Prostate gland (tissue), 2 donors: ENCODE results near the gene GPR17. TPM values are rescaled to one million over a fixed set of nuclear protein-coding genes. Genes with fewer than 3 reads are reported as not detected.
A peak's percentile ranks its signal among the peaks of the same experiment; 100 is the strongest.

ENCODE experiments used
- DNase-seq: peaks from one replicate; pipeline ENCODE4 v3.0.0-alpha.2; 2019; ENCODE audit warnings: low spot score
- H3K27ac ChIP-seq, 2 donors: fragments of 200-600 bp; sonication (generic); 2 replicates each; pipeline ENCODE4 v1.5.1; 2017 to 2019
- H3K27me3 ChIP-seq: fragments of 200-600 bp; sonication (generic); replicated peaks from 2 replicates; pipeline ENCODE4 v1.5.1; 2019; ENCODE audit not compliant: insufficient read depth
- H3K36me3 ChIP-seq, 2 donors: fragments of 200-600 bp; sonication (generic); 1 replicate in 1 of 2; 2 replicates in 1 of 2; pipeline versions ENCODE4 v1.5.1 to v1.8.1; 2017 to 2019
- H3K4me1 ChIP-seq: fragments of 200-600 bp; sonication (generic); replicated peaks from 2 replicates; pipeline ENCODE4 v1.5.1; 2019
- H3K4me3 ChIP-seq, 2 donors: fragments of 200-600 bp; sonication (generic); 2 replicates each; pipeline ENCODE4 v1.5.1; 2017 to 2019
- H3K9me3 ChIP-seq: fragments of 200-600 bp; sonication (generic); 2 replicates; pipeline ENCODE4 v1.5.1; 2017
- CTCF ChIP-seq, 4 experiments: fragments of 200-600 bp in 2 of 4; fragments of 450-650 bp in 2 of 4; sonication (generic) in 2 of 4; IDR thresholded peaks; 1 replicate in 3 of 4; 2 replicates in 1 of 4; pipeline ENCODE4 v1.5.1; 2016 to 2019; ENCODE audit warnings: antibody characterized with exemption in 4 of 4, mild to moderate bottlenecking in 2 of 4, moderate library complexity in 2 of 4
- POLR2A ChIP-seq: fragments of 450-650 bp; IDR thresholded peaks from one replicate; pipeline ENCODE4 v1.6.1; 2016; ENCODE audit warnings: antibody characterized with exemption, mild to moderate bottlenecking
- POLR2AphosphoS5 ChIP-seq: sonication (generic); formaldehyde crosslinking; IDR thresholded peaks from one replicate; pipeline ENCODE4 v1.6.1; 2017; ENCODE audit warnings: antibody characterized with exemption
- WGBS: methylation state at CpG from one replicate; pipeline ENCODE4 v1.1.5; 2018; 5-methylcytosine and 5-hydroxymethylcytosine counted together
- intact Hi-C: fragments of 100-400 bp; cut with DNase I; formaldehyde crosslinking; loops from one replicate; pipeline ENCODE4 v1.14.2; 2022
- total RNA-seq, 2 donors: library from RNA; depleted of rRNA; stranded (reverse); fragments of >200 nt; gene quantifications; one replicate each; pipeline ENCODE4 v1.1.0, GENCODE V29; 2016

The GPR17 gene
- total RNA-seq, 2 donors from 2014 or later: not detected

GRCh38 chr2:127662937-127663565, 17.1 kb downstream of the GPR17 start:
- no peaks in the 10 kb centered on the region for H3K9me3 ChIP-seq
- H3K4me3 ChIP-seq: no peak overlapping the region
- H3K4me1 ChIP-seq: no peaks in the 10 kb centered on the region
- H3K27ac ChIP-seq: peak overlapping the region in 1 of 2 donors; percentile 54
- WGBS: 52% methylated on average over 9 of the region's 9 CpGs
- TF ChIP-seq POLR2AphosphoS5 (no peak), POLR2A (no peak), CTCF (IDR thresholded peaks at IDR 0.05) (no peak)
- intact Hi-C loops: no loop called here
- peaks cover 2% of the 10 kb centered on the region for H3K27me3 ChIP-seq
- no peaks in the 10 kb centered on the region for H3K36me3 ChIP-seq
- no peak for DNase-seq

DNA sequence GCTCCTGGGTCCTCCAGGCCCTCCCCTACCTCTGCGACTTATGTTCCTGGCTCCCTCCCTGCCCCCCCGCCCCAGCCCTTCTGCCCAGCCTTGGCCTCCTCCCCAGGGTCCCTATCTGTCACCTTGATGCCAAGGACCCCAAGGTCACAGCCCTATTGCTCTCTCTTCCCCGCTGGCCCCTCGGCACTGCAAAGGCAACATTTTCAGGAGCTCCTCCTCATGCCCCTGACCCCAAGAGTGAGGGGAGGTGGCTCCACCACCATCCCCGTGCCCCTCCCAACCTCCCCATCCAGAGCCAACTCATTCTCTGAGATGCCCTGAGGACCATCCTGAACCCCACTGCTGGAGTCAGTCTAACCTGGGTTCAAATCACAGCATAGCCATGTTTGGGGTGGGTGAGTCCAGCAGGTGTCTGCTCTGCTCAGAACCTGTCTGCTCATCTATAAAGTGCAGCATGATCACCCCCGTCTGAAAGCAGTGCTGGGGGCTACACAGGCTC, 17.7 kb downstream of the GPR17 start:
- WGBS: 68% methylated on average over 6 of the region's 6 CpGs

DNA sequence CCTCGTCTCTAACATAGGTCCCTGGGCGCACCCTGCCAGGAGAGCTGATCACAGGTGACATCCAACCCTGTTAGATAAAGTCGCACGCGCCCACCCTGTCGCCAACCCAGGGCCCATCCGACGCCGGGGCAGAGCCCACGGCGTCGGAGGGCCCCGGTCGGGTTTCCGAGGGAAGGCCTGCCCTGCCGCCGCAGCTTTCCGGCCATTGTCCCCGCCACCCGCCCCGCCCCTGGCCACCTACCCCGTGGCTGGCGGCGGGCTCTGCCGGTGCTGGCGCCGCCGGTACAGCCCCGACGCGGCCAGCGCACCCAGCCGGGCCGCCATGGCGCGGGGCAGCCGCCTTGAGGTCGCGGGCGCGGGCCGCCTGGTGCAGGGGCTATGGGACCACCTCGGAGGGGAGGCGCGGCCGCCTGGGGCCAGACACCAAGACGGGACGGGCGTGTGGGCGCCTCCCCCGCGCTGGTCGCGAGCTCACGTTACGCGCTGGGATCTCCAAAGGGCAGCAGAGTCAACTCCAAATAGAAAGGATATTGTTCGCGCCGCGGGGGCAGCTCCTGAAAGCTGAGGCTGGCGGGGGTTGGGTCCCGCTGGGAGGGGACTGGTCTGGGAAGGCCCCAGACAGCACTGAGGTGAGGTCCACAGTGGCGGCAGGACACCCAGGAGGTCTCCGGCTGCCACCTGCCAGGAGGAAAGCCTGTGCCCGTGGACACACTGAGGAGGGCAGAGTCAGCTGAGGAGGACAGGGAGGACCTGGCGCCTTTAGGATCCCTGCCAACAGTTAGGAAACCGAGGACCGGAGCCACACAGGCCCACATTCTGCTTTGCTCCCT, 18.3 kb downstream of the GPR17 start:
- WGBS: 21% methylated on average over 40 of the region's 69 CpGs
- Histone ChIP-seq H3K36me3 (no peaks in the 10 kb centered on the region), H3K27ac (peak overlapping the region; percentile 45 to 54), H3K4me3 (peak overlapping the region; percentile 4 to 18), H3K4me1 (no peaks in the 10 kb centered on the region), H3K9me3 (no peaks in the 10 kb centered on the region), H3K27me3 (peaks cover 2% of the 10 kb centered on the region)
- no peak for TF ChIP-seq POLR2A
- TF ChIP-seq POLR2AphosphoS5: no peak
- no peak for TF ChIP-seq CTCF (IDR thresholded peaks at IDR 0.05)
- intact Hi-C loops: no loop called here
- no peak for DNase-seq

More for the DNA sequence above, 17.7 kb downstream of the GPR17 start:
- H3K27ac ChIP-seq: peak overlapping the region in 1 of 2 donors; percentile 54
- no peaks in the 10 kb centered on the region for H3K4me1 ChIP-seq
- intact Hi-C loops: no loop called here
- DNase-seq: no peak
- peaks cover 2% of the 10 kb centered on the region for H3K27me3 ChIP-seq
- no peak overlapping the region for H3K4me3 ChIP-seq
- no peaks in the 10 kb centered on the region for H3K36me3 ChIP-seq
- no peaks in the 10 kb centered on the region for H3K9me3 ChIP-seq
- TF ChIP-seq POLR2A: no peak
- no peak for TF ChIP-seq POLR2AphosphoS5
- no peak for TF ChIP-seq CTCF (IDR thresholded peaks at IDR 0.05)

DNA sequence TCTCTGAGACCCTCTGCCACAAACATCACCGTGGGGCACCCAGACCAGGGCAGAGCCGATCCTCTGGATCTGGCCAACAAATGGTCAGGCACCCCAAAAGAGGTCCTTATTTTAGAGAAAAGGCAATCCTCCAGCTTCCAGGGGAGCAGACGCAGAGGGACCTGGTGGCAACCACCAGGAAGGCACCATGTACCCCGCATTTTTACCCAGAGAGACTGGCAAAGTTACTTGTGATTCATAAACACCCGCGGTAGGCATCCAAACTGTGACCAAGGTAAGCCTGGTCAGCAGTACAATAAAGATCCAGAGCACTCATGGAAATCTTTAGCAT, 18.9 kb downstream of the GPR17 start:
- TF ChIP-seq POLR2AphosphoS5 (no peak), POLR2A (no peak), CTCF (IDR thresholded peaks at IDR 0.05) (no peak)
- Histone ChIP-seq H3K4me3 (no peak overlapping the region), H3K27ac (peak overlapping the region in 1 of 2 donors; percentile 54), H3K27me3 (peaks cover 2% of the 10 kb centered on the region), H3K4me1 (no peaks in the 10 kb centered on the region), H3K9me3 (no peaks in the 10 kb centered on the region), H3K36me3 (no peaks in the 10 kb centered on the region)
- DNase-seq: no peak
- WGBS: 74% methylated on average over 6 of the region's 6 CpGs
- intact Hi-C loops: no loop called here
